Central memory CD4-positive, alpha-beta T cell (primary cell): ENCODE results near the gene SBF2.
A peak's percentile ranks its signal among the peaks of the same experiment; 100 is the strongest.
"Not testable (repeated sequence)": the region's sequence is repeated elsewhere in the genome, so short reads cannot be mapped to it uniquely, and the experiment has no call there.

Experiments used
- DNase-seq: peaks from one replicate; pipeline ENCODE4 v3.0.0; 2022

The SBF2 gene

GRCh38 chr11:10261821-10262220 is 32.2 kb downstream of the SBF2 start:
- DNase-seq = no peak

GRCh38 chr11:10257478-10257877 is 36.5 kb downstream of the SBF2 start:
- DNase-seq = no peak

- DNase-seq = no peak
These were observed 38.5 kb downstream of the SBF2 start for GRCh38 chr11:10255388-10256125.

GRCh38 chr11:10249448-10250131 is 44.4 kb downstream of the SBF2 start:
- not testable (repeated sequence) for DNase-seq

- DNase-seq = no peak
These were observed 47.0 kb downstream of the SBF2 start for GRCh38 chr11:10247011-10247410.

- DNase-seq = no peak
These were observed 50.0 kb downstream of the SBF2 start for GRCh38 chr11:10243896-10244575.

GRCh38 chr11:10236840-10237239 is 57.2 kb downstream of the SBF2 start:
- no peak for DNase-seq

- no peak for DNase-seq
These were observed 60.4 kb downstream of the SBF2 start for GRCh38 chr11:10233581-10233980.

- no peak for DNase-seq
These were observed 61.3 kb downstream of the SBF2 start for GRCh38 chr11:10232756-10233155.

- not testable (repeated sequence) for DNase-seq
These were observed 62.2 kb downstream of the SBF2 start for GRCh38 chr11:10231803-10232202.

- no peak for DNase-seq
These were observed 68.5 kb downstream of the SBF2 start for GRCh38 chr11:10225553-10225952.

GRCh38 chr11:10222399-10222798 is 71.6 kb downstream of the SBF2 start:
- DNase-seq = no peak

GRCh38 chr11:10221342-10221741 is 72.7 kb downstream of the SBF2 start:
- no peak for DNase-seq

- no peak for DNase-seq
These were observed 82.5 kb downstream of the SBF2 start for GRCh38 chr11:10211470-10211869.

GRCh38 chr11:10209326-10209725 is 84.7 kb downstream of the SBF2 start:
- no peak for DNase-seq

GRCh38 chr11:10208131-10208575 is 85.9 kb downstream of the SBF2 start:
- DNase-seq = peak; percentile 46

- no peak for DNase-seq
These were observed 88.1 kb downstream of the SBF2 start for GRCh38 chr11:10205928-10206327.

GRCh38 chr11:10204021-10204420 is 90.0 kb downstream of the SBF2 start:
- DNase-seq = no peak

- no peak for DNase-seq
These were observed 92.7 kb downstream of the SBF2 start for GRCh38 chr11:10201343-10201742.

GRCh38 chr11:10197091-10197490 is 96.9 kb downstream of the SBF2 start:
- no peak for DNase-seq

GRCh38 chr11:10192036-10192435 is 102.0 kb downstream of the SBF2 start:
- no peak for DNase-seq

GRCh38 chr11:10181811-10182210 is 112.2 kb downstream of the SBF2 start:
- no peak for DNase-seq

GRCh38 chr11:10164621-10165020 is 129.4 kb downstream of the SBF2 start:
- no peak for DNase-seq

- DNase-seq = no peak
These were observed 131.8 kb downstream of the SBF2 start for GRCh38 chr11:10162222-10162621.
